Prostate gland (tissue), 2 donors: Measurements from ENCODE around the gene CAPN15.

Experiments used
- POLR2A ChIP-seq: fragments of 450-650 bp; IDR thresholded peaks from one replicate; pipeline ENCODE4 v1.6.1; 2016; ENCODE audit warnings: antibody characterized with exemption, mild to moderate bottlenecking
- TF ChIP-seq, protein P1 (sequence below), 4 experiments: fragments of 200-600 bp in 2 of 4; fragments of 450-650 bp in 2 of 4; sonication (generic) in 2 of 4; IDR thresholded peaks; 1 replicate in 3 of 4; 2 replicates in 1 of 4; pipeline ENCODE4 v1.5.1; 2016 to 2019; ENCODE audit warnings: antibody characterized with exemption in 4 of 4, mild to moderate bottlenecking in 2 of 4, moderate library complexity in 2 of 4

DNA sequence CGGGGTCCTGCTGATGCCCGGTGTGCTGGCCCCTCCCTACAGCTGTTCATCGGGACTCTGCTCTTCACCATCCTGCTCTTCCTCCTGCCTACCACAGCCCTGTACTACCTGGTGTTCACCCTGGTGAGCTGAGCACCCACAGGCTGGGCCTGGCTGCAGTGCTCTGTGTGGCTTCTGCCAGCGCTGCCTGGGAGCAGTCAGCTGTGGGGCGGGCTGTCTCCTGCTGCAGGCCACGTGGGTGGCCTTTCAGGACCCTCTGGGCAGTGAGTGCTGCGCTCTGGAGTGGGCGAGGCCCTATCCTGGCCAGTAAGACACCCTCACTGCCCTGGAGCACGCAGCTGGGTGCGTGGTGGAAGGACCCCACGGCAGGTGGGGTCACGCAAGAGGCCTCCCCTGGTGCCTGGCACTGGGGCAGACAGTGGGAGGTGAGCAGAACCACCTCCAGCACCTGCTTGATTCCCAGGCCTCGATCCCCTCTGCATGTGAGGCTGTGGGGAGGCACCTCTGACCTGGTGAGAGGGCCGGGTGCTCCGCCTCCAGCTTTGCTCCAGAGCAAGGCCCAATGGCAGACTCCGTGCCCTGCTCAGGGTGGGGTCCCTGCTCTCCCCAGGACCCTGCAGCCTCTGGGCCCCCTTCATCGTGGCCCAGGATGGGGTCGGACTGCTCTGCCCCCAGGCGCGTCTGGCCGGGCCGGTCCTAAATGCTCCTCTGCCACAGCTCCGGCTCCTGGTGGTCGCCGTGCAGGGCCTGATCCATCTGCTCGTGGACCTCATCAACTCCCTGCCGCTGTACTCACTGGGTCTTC, 52.8 kb downstream of the CAPN15 start:
- TF ChIP-seq, protein P1, sequence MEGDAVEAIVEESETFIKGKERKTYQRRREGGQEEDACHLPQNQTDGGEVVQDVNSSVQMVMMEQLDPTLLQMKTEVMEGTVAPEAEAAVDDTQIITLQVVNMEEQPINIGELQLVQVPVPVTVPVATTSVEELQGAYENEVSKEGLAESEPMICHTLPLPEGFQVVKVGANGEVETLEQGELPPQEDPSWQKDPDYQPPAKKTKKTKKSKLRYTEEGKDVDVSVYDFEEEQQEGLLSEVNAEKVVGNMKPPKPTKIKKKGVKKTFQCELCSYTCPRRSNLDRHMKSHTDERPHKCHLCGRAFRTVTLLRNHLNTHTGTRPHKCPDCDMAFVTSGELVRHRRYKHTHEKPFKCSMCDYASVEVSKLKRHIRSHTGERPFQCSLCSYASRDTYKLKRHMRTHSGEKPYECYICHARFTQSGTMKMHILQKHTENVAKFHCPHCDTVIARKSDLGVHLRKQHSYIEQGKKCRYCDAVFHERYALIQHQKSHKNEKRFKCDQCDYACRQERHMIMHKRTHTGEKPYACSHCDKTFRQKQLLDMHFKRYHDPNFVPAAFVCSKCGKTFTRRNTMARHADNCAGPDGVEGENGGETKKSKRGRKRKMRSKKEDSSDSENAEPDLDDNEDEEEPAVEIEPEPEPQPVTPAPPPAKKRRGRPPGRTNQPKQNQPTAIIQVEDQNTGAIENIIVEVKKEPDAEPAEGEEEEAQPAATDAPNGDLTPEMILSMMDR (IDR thresholded peaks at IDR 0.05): no peak
- TF ChIP-seq POLR2A: no peak
